ENCODE data around the gene GLG1.
"Not testable (repeated sequence)": the region's sequence is repeated elsewhere in the genome, so short reads cannot be mapped to it uniquely, and the experiment has no call there.

GLG1 gene

GRCh38 chr16:74431516-74431915 is 175.4 kb downstream of the GLG1 start:
- DNase-seq: no peak

- DNase-seq: peak; percentile 47
Observed at GRCh38 chr16:74430036-74430712, 176.7 kb downstream of the GLG1 start.

- DNase-seq: not testable (repeated sequence)
Observed at GRCh38 chr16:74428493-74428892, 178.4 kb downstream of the GLG1 start.

GRCh38 chr16:74425751-74426150 is 181.2 kb downstream of the GLG1 start:
- DNase-seq: not testable (repeated sequence)

GRCh38 chr16:74423721-74424120 is 183.2 kb downstream of the GLG1 start:
- DNase-seq: not testable (repeated sequence)

- DNase-seq: not testable (repeated sequence)
Observed at GRCh38 chr16:74422086-74422485, 184.8 kb downstream of the GLG1 start.

- not testable (repeated sequence) for DNase-seq
Observed at GRCh38 chr16:74421482-74421785, 185.5 kb downstream of the GLG1 start.

- not testable (repeated sequence) for DNase-seq
Observed at GRCh38 chr16:74420612-74421481, 186.1 kb downstream of the GLG1 start, which contains the start of gene CLEC18B. CLEC18B (minus strand) TSS chr16:74421478; CDS start chr16:74421270, 208 bp downstream.

GRCh38 chr16:74419811-74420210 is 187.1 kb downstream of the GLG1 start:
- not testable (repeated sequence) for DNase-seq

- not testable (repeated sequence) for DNase-seq
Observed at GRCh38 chr16:74417897-74418296, 189.0 kb downstream of the GLG1 start.

- DNase-seq: not testable (repeated sequence)
Observed at GRCh38 chr16:74413920-74414319, 193.0 kb downstream of the GLG1 start.

- not testable (repeated sequence) for DNase-seq
Observed at GRCh38 chr16:74413485-74413884, 193.4 kb downstream of the GLG1 start.

GRCh38 chr16:74412775-74413390 is 194.0 kb downstream of the GLG1 start:
- not testable (repeated sequence) for DNase-seq

GRCh38 chr16:74412138-74412774 is 194.7 kb downstream of the GLG1 start:
- DNase-seq: not testable (repeated sequence)

- DNase-seq: not testable (repeated sequence)
Observed at GRCh38 chr16:74410981-74411380, 195.9 kb downstream of the GLG1 start.

- not testable (repeated sequence) for DNase-seq
Observed at GRCh38 chr16:74410057-74410957, 196.6 kb downstream of the GLG1 start.

- not testable (repeated sequence) for DNase-seq
Observed at GRCh38 chr16:74409185-74409981, 197.5 kb downstream of the GLG1 start.

- not testable (repeated sequence) for DNase-seq
Observed at GRCh38 chr16:74407362-74407705, 199.6 kb downstream of the GLG1 start.

GRCh38 chr16:74406600-74407361 is 200.1 kb downstream of the GLG1 start:
- DNase-seq: not testable (repeated sequence)

Data from activated gamma-delta T cell treated with Interleukin-2 at 50 U/mL for 16 hours (primary cell).